ENCODE measurements around the gene ADAMTS18.
"Not testable (repeated sequence)": the region's sequence is repeated elsewhere in the genome, so short reads cannot be mapped to it uniquely, and the experiment has no call there.

ADAMTS18 gene, protein sequence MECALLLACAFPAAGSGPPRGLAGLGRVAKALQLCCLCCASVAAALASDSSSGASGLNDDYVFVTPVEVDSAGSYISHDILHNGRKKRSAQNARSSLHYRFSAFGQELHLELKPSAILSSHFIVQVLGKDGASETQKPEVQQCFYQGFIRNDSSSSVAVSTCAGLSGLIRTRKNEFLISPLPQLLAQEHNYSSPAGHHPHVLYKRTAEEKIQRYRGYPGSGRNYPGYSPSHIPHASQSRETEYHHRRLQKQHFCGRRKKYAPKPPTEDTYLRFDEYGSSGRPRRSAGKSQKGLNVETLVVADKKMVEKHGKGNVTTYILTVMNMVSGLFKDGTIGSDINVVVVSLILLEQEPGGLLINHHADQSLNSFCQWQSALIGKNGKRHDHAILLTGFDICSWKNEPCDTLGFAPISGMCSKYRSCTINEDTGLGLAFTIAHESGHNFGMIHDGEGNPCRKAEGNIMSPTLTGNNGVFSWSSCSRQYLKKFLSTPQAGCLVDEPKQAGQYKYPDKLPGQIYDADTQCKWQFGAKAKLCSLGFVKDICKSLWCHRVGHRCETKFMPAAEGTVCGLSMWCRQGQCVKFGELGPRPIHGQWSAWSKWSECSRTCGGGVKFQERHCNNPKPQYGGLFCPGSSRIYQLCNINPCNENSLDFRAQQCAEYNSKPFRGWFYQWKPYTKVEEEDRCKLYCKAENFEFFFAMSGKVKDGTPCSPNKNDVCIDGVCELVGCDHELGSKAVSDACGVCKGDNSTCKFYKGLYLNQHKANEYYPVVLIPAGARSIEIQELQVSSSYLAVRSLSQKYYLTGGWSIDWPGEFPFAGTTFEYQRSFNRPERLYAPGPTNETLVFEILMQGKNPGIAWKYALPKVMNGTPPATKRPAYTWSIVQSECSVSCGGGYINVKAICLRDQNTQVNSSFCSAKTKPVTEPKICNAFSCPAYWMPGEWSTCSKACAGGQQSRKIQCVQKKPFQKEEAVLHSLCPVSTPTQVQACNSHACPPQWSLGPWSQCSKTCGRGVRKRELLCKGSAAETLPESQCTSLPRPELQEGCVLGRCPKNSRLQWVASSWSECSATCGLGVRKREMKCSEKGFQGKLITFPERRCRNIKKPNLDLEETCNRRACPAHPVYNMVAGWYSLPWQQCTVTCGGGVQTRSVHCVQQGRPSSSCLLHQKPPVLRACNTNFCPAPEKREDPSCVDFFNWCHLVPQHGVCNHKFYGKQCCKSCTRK (N-terminal part only)

DNA sequence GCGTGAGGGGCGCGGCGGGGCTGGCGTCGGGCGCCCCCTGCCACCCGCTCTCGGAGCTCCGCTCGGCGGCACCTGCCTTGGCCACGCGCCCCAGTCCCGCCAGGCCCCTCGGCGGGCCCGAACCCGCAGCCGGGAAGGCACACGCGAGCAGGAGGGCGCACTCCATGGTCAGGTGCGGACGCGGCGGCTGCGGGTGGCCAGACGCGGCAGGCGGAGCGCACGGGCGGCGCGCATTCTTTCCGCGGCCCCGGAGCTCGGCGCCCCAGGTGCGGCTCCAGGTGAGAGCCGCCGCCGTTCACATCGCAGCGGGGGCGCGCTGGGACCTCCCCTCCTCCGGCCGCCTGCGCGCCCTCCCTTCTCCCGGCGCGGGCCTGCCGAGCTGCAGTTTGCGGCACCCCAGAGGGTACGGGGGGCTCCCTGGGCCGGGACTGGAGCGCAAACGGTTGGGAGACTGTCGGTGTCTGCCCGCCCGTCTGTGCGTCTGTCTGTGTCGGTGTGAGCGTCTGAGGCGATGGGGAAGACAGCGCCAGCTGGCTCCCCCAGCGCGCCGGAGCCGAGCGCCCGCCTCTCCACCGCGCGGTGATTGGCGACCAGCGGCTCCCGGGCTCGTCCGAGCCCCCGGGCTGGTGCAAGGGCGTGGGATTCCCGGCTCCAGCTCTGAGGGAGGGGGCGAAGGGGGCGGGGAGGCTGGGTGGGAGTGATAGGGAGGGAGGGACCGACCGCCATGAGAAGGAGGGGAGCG lies at the start of gene ADAMTS18:
Gene ADAMTS18 (minus strand): TSS at position 505 of the 742 bp plus-strand sequence. CDS start 339 bp downstream, at position 166.
- Histone ChIP-seq H3K36me3 (ENCODE audit: control insufficient read depth in 2 of 2, insufficient read depth in 2 of 2, low read length in 2 of 2) (no peaks in the 10 kb centered on the region), H3K4me1 (ENCODE audit: control insufficient read depth, insufficient read depth, low read length) (no peaks in the 10 kb centered on the region), H3K27ac (ENCODE audit: low read length) (no peak within 1 kb of the TSS), H3K9me3 (ENCODE audit: control insufficient read depth in 2 of 2, low read length in 2 of 2) (no peaks in the 10 kb centered on the region), H3K9ac (ENCODE audit: low read length in 2 of 2) (no peak within 1 kb of the TSS), H3K4me3 (ENCODE audit: low read length in 2 of 2) (no peak within 1 kb of the TSS), H3K27me3 (ENCODE audit: control insufficient read depth in 1 of 2, insufficient read depth in 2 of 2, low read length in 2 of 2) (peaks cover 14% of the 10 kb centered on the region in 2 donors)

DNA sequence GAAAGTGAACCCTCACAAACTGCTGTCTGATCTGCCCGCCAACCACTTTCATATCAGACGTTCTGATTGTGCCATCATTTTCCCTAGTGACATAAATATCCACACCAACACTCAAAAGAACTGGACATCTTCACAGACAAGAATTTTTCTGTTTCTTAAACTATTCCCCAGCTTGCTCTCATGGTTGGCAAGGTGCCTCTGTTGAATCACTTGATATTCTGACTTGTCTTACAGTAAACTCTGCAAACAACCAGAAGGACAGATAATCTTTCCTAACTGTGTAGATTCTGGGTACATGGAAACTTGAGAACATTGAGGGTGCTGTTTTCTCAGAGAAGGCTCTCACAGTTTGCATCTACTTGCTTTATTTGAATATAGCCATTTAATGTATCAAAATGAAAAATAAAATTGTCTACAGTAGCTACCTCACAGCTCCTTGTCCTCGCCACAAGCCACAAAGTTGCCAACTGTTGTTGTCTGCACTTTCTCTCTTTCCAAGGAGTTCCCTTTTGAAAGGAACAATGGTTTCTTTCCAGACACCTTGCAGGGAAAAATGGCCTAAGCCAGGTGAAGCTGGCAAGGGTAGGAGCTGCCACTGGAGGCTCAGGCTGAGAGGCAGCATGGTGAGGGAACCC lies 46.0 kb upstream of the ADAMTS18 start:
- no peaks in the 10 kb centered on the region for H3K4me1 ChIP-seq (ENCODE audit: control insufficient read depth, insufficient read depth, low read length)
- H3K27me3 ChIP-seq (ENCODE audit: control insufficient read depth in 1 of 2, insufficient read depth in 2 of 2, low read length in 2 of 2): no peaks in the 10 kb centered on the region
- no peaks in the 10 kb centered on the region for H3K36me3 ChIP-seq (ENCODE audit: control insufficient read depth in 2 of 2, insufficient read depth in 2 of 2, low read length in 2 of 2)
- no peak overlapping the region for H3K9ac ChIP-seq (ENCODE audit: low read length in 2 of 2)
- H3K4me3 ChIP-seq (ENCODE audit: low read length in 2 of 2): no peak overlapping the region
- no peak overlapping the region for H3K27ac ChIP-seq (ENCODE audit: low read length)
- H3K9me3 ChIP-seq (ENCODE audit: control insufficient read depth in 2 of 2, low read length in 2 of 2): no peaks in the 10 kb centered on the region

DNA sequence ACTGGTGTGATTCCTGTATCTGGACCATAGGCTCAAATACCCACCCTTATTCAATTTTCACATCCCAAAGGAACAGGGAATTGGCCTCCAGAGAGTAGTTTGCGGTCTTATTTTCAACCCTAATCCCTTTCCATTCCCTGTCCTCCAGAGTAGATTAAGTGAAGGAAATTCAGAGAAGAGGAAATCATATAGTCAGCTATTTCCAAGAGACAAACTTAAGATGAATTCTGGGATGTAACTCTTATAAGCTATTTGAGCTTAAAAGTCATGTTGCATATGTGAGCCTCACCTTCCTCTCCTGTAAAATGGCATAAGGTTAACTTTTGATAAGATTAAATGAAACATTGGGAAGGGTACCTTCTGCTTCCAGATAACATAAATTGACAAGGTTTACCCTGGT lies 37.4 kb upstream of the ADAMTS18 start:
- H3K36me3 ChIP-seq (ENCODE audit: control insufficient read depth in 2 of 2, insufficient read depth in 2 of 2, low read length in 2 of 2): no peaks in the 10 kb centered on the region

DNA sequence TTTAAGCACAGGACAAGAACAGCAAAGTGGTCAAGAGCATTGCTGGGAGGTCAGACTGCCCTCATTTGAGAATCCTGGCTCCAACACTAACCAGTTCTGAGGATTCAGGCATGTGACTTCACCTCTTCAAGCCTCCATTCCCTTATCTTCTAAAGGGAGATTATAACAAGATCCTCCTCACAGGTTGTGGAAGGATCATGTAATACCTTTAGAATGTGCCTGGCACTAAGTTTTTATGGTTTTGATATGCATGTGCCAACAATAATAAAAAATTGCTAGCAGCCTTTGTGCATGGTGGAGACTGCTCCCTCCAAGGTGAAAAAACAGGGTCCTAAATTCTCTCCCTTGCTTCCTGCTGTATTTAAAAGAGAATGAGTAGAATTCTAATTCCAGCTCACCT lies 36.0 kb upstream of the ADAMTS18 start:
- H3K36me3 ChIP-seq (ENCODE audit: control insufficient read depth in 2 of 2, insufficient read depth in 2 of 2, low read length in 2 of 2): no peaks in the 10 kb centered on the region
- H3K27ac ChIP-seq (ENCODE audit: low read length): no peak overlapping the region
- H3K27me3 ChIP-seq (ENCODE audit: control insufficient read depth in 1 of 2, insufficient read depth in 2 of 2, low read length in 2 of 2): no peaks in the 10 kb centered on the region
- no peaks in the 10 kb centered on the region for H3K9me3 ChIP-seq (ENCODE audit: control insufficient read depth in 2 of 2, low read length in 2 of 2)
- no peak overlapping the region for H3K9ac ChIP-seq (ENCODE audit: low read length in 2 of 2)
- no peak overlapping the region for H3K4me3 ChIP-seq (ENCODE audit: low read length in 2 of 2)
- H3K4me1 ChIP-seq (ENCODE audit: control insufficient read depth, insufficient read depth, low read length): no peaks in the 10 kb centered on the region

More for the DNA sequence above, 37.4 kb upstream of the ADAMTS18 start:
- no peak overlapping the region for H3K9ac ChIP-seq (ENCODE audit: low read length in 2 of 2)
- H3K9me3 ChIP-seq (ENCODE audit: control insufficient read depth in 2 of 2, low read length in 2 of 2): no peaks in the 10 kb centered on the region
- no peaks in the 10 kb centered on the region for H3K27me3 ChIP-seq (ENCODE audit: control insufficient read depth in 1 of 2, insufficient read depth in 2 of 2, low read length in 2 of 2)
- H3K4me3 ChIP-seq (ENCODE audit: low read length in 2 of 2): no peak overlapping the region
- H3K4me1 ChIP-seq (ENCODE audit: control insufficient read depth, insufficient read depth, low read length): no peaks in the 10 kb centered on the region
- no peak overlapping the region for H3K27ac ChIP-seq (ENCODE audit: low read length)

DNA sequence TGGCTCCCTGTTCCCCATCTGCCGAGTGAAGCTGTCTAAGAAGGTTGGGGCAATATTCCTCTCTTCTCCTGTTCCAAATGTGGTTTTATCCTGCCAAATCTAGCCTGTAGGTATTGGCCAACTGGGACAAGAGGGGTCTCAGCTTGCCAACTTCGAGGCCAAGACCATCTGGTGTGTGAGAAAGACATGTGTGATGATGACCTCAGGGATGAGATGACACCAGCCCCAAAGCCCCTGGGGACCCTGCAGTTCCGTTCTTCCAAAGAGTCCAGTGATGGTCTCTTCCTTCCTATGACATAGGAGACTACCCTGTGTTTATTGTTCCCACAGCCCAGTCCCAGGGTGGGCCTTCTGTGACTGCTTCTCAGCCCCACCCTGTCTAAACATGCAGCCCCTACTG lies 34.8 kb upstream of the ADAMTS18 start:
- no peak overlapping the region for H3K27ac ChIP-seq (ENCODE audit: low read length)
- no peak overlapping the region for H3K4me3 ChIP-seq (ENCODE audit: low read length in 2 of 2)
- H3K27me3 ChIP-seq (ENCODE audit: control insufficient read depth in 1 of 2, insufficient read depth in 2 of 2, low read length in 2 of 2): no peaks in the 10 kb centered on the region
- no peaks in the 10 kb centered on the region for H3K36me3 ChIP-seq (ENCODE audit: control insufficient read depth in 2 of 2, insufficient read depth in 2 of 2, low read length in 2 of 2)
- H3K9ac ChIP-seq (ENCODE audit: low read length in 2 of 2): no peak overlapping the region
- no peaks in the 10 kb centered on the region for H3K9me3 ChIP-seq (ENCODE audit: control insufficient read depth in 2 of 2, low read length in 2 of 2)
- no peaks in the 10 kb centered on the region for H3K4me1 ChIP-seq (ENCODE audit: control insufficient read depth, insufficient read depth, low read length)

DNA sequence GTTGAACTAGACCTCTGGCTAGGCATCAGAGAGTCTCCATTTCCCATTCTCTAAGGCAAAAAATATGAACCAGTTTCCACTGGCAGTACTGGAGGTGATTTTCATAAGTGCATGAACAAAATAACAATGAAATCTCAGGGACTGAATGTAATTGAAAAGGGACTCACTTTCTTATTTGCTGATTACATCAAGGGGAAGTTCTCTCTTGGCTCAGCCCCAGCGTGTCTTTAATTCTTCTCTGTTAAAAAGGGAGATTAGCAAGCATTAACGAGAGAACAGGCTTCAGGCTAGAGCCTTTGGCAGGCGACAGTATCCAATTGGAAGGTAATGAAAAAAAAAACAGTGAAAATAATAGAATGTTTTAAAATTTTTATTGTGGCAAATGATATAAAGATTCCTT lies 34.0 kb upstream of the ADAMTS18 start:
- no peaks in the 10 kb centered on the region for H3K9me3 ChIP-seq (ENCODE audit: control insufficient read depth in 2 of 2, low read length in 2 of 2)
- H3K4me1 ChIP-seq (ENCODE audit: control insufficient read depth, insufficient read depth, low read length): no peaks in the 10 kb centered on the region
- no peaks in the 10 kb centered on the region for H3K36me3 ChIP-seq (ENCODE audit: control insufficient read depth in 2 of 2, insufficient read depth in 2 of 2, low read length in 2 of 2)
- no peak overlapping the region for H3K9ac ChIP-seq (ENCODE audit: low read length in 2 of 2)
- H3K4me3 ChIP-seq (ENCODE audit: low read length in 2 of 2): no peak overlapping the region
- H3K27me3 ChIP-seq (ENCODE audit: control insufficient read depth in 1 of 2, insufficient read depth in 2 of 2, low read length in 2 of 2): no peaks in the 10 kb centered on the region
- no peak overlapping the region for H3K27ac ChIP-seq (ENCODE audit: low read length)

DNA sequence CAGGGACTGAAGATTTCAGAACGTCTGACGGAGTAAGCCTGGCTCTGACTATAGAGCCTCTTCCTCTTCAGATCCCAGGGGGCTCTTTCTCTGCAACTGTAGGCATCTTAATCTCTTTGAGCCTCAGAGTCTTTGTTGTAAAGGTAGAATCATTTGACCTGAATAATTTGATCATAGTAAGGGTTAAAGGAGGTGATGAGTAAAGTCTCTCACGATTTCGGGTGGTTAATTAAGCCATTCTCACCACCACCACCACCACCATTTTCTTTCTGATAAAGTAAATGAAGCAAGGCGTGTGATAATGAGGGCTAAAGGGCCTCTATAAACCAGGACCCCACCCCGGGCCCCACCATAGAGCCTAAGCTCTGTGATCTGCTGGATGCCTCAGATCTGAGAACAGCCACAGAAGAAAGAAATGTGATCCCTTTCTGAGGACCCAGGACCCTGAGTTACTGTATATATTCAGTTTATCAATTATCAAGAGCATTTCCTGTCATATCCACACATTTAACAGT lies 33.0 kb upstream of the ADAMTS18 start:
- Histone ChIP-seq H3K9ac (ENCODE audit: low read length in 2 of 2) (no peak overlapping the region), H3K36me3 (ENCODE audit: control insufficient read depth in 2 of 2, insufficient read depth in 2 of 2, low read length in 2 of 2) (no peaks in the 10 kb centered on the region), H3K4me3 (ENCODE audit: low read length in 2 of 2) (no peak overlapping the region), H3K27ac (ENCODE audit: low read length) (no peak overlapping the region), H3K9me3 (ENCODE audit: control insufficient read depth in 2 of 2, low read length in 2 of 2) (no peaks in the 10 kb centered on the region), H3K27me3 (ENCODE audit: control insufficient read depth in 1 of 2, insufficient read depth in 2 of 2, low read length in 2 of 2) (no peaks in the 10 kb centered on the region), H3K4me1 (ENCODE audit: control insufficient read depth, insufficient read depth, low read length) (no peaks in the 10 kb centered on the region)

DNA sequence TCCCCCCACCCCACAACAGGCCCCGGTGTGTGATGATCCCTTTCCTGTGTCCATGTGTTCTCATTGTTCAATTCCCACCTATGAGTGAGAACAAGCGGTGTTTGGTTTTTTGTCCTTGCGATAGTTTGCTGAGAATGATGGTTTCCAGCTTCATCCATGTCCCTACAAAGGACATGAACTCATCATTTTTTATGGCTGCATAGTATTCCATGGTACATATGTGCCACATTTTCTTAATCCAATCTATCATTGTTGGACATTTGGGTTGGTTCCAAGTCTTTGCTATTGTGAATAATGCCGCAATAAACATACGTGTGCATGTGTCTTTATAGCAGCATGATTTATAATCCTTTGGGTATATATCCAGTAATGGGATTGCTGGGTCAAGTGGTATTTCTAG lies 28.8 kb upstream of the ADAMTS18 start:
- H3K36me3 ChIP-seq (ENCODE audit: control insufficient read depth in 2 of 2, insufficient read depth in 2 of 2, low read length in 2 of 2); H3K9me3 ChIP-seq (ENCODE audit: control insufficient read depth in 2 of 2, low read length in 2 of 2); H3K4me3 ChIP-seq (ENCODE audit: low read length in 2 of 2); H3K4me1 ChIP-seq (ENCODE audit: control insufficient read depth, insufficient read depth, low read length); H3K9ac ChIP-seq (ENCODE audit: low read length in 2 of 2); H3K27me3 ChIP-seq (ENCODE audit: control insufficient read depth in 1 of 2, insufficient read depth in 2 of 2, low read length in 2 of 2); H3K27ac ChIP-seq (ENCODE audit: low read length): not testable (repeated sequence)

DNA sequence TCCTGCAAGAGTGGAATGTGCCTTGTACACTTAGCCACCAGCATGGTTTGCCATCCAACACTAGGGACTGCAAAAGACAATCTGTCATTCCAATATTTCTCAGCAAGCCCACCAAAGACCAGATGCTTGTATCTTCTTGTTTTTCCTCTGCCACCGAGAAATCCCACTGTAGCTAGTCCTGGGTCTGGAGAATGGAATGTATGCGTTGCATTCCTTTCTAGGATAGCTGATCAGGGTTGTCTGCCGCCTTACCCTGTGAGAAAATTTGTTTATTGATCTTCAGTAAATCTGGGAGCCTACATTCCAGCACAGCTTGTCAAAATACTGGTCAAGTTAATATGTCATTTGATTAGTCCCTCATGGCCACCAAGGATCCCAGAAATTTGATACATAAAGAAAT lies 28.1 kb upstream of the ADAMTS18 start:
- no peaks in the 10 kb centered on the region for H3K27me3 ChIP-seq (ENCODE audit: control insufficient read depth in 1 of 2, insufficient read depth in 2 of 2, low read length in 2 of 2)
- no peak overlapping the region for H3K4me3 ChIP-seq (ENCODE audit: low read length in 2 of 2)
- H3K27ac ChIP-seq (ENCODE audit: low read length): no peak overlapping the region
- H3K9ac ChIP-seq (ENCODE audit: low read length in 2 of 2): no peak overlapping the region
- H3K4me1 ChIP-seq (ENCODE audit: control insufficient read depth, insufficient read depth, low read length): no peaks in the 10 kb centered on the region
- no peaks in the 10 kb centered on the region for H3K36me3 ChIP-seq (ENCODE audit: control insufficient read depth in 2 of 2, insufficient read depth in 2 of 2, low read length in 2 of 2)
- no peaks in the 10 kb centered on the region for H3K9me3 ChIP-seq (ENCODE audit: control insufficient read depth in 2 of 2, low read length in 2 of 2)

Measured in stomach smooth muscle (tissue), 2 donors.